ENCODE data around the gene FBH1.

DNA sequence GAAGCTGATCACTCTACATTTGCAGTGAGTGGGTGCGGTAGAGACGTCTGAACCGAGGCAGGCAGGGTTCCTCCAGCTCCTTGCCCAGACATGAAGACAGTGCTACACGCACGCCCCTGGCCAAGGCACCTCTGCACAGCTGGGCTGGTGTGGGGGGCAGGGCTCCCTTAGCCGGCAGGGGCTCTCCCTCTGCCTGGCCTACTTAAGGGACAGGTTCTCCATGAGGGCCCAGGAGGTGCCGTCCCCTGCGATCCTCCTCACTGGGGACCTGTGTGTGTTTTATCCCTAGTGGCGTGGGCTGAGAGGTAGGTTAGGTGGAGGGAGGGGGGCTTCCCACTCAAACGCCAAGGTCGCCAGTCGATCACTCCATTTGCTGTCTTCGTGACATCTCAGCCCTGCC lies 52.0 kb downstream of the FBH1 start:
- TF ChIP-seq, protein P1, sequence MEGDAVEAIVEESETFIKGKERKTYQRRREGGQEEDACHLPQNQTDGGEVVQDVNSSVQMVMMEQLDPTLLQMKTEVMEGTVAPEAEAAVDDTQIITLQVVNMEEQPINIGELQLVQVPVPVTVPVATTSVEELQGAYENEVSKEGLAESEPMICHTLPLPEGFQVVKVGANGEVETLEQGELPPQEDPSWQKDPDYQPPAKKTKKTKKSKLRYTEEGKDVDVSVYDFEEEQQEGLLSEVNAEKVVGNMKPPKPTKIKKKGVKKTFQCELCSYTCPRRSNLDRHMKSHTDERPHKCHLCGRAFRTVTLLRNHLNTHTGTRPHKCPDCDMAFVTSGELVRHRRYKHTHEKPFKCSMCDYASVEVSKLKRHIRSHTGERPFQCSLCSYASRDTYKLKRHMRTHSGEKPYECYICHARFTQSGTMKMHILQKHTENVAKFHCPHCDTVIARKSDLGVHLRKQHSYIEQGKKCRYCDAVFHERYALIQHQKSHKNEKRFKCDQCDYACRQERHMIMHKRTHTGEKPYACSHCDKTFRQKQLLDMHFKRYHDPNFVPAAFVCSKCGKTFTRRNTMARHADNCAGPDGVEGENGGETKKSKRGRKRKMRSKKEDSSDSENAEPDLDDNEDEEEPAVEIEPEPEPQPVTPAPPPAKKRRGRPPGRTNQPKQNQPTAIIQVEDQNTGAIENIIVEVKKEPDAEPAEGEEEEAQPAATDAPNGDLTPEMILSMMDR (conservative IDR thresholded peaks at IDR 0.05 in 1 of 2, IDR thresholded peaks at IDR 0.05 in 1 of 2; ENCODE audit: extremely low read depth in 1 of 2, insufficient read depth in 1 of 2, low read depth in 1 of 2, low read length in 2 of 2) = no peak
- no peak for TF ChIP-seq EZH2 (IDR thresholded peaks at IDR 0.05; ENCODE audit: borderline replicate concordance, low read length)
